GF-D8 (cell line): ENCODE data around the gene HNF1B.
"Not testable (repeated sequence)": the region's sequence is repeated elsewhere in the genome, so short reads cannot be mapped to it uniquely, and the experiment has no call there.

ENCODE experiments used
- DNase-seq: peaks from one replicate; lab custom pipeline; 2025; lab: John Stamatoyannopoulos, UW

The HNF1B gene

GRCh38 chr17:37702598-37702997 is 42.3 kb downstream of the HNF1B start:
- no peak for DNase-seq

- no peak for DNase-seq
Measured at GRCh38 chr17:37701496-37701898, 43.4 kb downstream of the HNF1B start.

DNA sequence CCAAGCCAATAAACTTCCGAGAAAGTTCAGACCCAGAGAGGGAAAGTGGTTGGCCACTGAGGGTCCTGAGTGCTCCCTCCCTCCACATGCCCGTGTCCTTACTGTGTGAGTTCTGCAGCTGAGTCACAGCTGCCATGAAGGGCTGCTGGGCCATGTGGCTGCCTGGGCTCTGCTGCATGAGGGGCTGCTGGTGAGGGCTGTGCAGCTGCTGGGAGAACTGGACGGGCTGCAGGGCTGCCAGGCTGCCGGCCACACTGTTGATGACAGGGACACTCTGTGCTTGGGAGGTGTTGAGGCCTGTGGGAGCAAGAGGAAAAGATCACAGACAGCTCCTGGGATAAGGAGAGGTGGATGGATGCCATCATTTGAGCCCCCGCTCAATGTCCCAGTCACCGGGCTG is 44.0 kb downstream of the HNF1B start:
- no peak for DNase-seq

DNA sequence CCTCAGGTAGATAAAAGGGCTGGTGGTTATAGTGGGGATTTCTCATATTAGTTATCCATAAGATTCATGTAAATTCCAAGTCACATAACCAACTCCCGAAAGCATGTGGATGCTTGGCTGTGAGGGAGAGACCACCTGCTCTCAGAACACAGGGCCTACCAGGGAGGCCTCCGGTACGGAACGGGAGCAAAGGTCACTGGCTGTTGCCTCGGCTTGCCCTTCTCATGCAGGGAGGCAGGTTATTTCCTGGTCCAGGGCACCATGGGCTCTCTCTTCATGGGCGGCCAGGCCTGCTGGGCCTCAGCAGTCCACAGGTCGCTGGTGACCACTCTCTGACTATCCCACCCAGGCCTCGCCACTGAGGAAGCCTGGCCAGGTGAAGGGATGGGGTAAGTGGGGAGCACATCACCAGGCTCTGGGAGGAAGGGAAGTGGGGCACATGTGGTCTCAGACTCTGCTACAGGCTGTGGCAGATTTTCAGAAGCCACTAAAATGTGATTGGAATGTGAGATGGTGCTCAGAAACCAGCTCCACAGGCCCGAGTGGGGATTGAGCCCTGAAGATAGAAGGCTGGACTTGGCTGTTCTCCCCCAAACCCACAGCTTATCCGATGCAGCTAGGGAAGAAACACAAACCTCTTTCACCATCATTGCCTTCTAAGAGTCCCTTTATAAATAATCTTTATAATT is 45.4 kb downstream of the HNF1B start:
- no peak for DNase-seq

GRCh38 chr17:37698911-37699255 is 46.0 kb downstream of the HNF1B start:
- no peak for DNase-seq

DNA sequence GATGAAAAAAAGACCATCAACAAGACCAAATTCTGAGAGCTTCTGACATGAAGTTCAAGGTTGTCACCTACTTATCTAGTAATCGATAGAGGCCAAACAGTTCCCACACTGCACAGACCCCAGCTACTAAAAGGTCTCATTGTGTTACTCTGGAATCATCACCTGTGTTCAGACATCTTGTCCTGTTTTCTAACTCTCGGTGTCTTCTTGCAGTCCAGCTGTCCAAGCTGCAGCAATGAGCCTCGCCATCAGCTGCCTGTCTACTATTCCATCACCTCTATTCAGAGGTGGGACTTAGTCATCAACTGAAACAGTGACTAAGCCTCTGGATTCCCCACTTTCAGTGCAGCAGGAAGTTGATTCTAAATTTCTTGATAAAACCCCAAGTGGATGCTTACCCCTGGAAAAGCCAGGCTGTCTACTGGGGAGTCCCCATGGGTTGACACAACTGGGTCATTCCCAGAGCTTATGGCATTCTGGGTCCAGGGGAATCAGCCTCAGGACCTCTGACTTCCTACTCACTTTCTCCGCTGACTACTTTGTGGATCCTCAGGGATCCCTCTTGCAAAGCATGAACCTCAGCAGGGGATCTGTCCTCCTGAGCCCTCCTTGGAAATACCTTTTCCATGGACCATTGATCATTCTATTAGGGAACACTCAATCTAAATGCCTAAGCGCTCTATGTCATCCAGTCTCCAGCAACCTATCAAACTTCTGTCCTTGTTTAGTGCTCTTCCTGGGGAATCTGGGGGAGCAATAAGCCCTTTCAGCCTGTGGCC is 46.5 kb downstream of the HNF1B start:
- no peak for DNase-seq

DNA sequence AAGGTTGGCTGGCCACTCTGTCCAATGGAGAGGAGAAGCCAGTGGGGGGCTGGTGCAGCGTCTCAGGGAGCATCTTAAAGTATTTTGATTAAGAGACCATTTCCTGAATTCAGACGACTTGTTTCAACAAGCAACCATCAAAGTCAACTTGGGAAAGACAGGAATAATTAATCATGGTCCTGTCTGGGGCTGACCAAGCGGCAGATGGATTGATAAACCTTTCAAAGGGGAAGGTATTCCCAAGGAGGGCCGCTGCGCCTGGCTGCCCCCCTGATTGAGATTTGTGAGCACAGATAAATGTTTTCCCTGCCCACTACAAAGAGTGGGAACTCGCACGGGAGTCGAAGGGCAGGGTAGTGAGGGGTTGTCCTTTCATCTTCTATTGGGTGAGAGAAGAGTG is 47.5 kb downstream of the HNF1B start:
- DNase-seq, result no peak

- DNase-seq, result no peak
Measured at GRCh38 chr17:37696366-37696765, 48.5 kb downstream of the HNF1B start.

DNA sequence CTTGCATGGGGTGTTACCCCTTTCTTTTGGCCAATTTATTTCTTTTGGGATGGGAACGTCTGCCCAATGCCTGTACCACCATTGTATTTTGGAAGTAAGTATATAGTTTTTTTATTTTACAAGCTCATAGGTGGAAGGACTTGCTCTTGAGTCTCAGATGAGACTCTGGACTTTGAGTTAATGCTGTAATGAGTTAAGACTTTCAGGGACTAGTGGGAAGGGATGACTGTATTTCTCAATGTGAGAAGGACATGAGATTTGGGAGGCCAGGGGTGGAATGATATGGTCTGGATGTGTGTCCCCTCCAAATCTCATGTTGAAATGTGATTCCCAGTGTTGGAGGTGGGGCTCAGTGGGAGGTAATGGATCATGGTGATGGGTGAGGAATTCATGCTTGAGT is 49.1 kb downstream of the HNF1B start:
- DNase-seq, result no peak

DNA sequence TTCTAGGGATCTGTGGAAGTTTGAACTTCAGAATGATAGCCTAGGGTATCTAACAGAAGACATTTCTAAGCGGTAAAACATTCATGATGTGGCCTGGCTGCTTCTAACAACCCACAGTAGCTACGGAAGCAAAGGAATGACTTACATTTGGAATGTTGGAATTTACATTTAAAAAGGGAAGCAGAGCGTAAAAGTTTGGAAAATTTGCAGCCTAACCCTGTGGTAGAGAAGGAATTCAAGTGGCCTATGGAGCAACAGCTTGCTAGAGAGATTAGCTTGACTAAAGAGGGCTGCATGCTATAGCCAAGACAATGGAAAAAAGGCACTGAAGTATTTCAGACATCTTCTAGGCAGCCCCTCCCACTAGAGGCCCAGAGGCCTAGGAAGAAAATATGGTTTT is 50.1 kb downstream of the HNF1B start:
- DNase-seq, result no peak

DNA sequence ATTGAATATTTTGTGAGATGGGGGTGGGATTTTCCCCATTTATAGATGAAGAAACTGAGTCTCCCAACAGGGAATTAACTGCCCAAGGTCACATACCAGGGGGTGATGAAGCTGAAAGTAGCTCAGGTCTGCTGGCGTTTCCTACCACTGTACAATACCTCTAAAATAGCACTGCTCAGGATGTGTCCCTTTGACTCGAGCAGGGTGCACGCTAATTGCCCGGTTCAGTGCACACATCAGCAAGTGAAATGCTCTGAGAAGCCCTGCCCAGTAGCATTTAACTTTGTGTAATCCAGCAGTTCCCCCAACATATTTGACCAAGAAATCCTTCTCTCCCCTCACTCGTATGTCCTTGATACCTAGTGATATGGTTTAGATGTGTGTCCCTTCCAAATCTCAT is 51.5 kb downstream of the HNF1B start:
- no peak for DNase-seq

DNA sequence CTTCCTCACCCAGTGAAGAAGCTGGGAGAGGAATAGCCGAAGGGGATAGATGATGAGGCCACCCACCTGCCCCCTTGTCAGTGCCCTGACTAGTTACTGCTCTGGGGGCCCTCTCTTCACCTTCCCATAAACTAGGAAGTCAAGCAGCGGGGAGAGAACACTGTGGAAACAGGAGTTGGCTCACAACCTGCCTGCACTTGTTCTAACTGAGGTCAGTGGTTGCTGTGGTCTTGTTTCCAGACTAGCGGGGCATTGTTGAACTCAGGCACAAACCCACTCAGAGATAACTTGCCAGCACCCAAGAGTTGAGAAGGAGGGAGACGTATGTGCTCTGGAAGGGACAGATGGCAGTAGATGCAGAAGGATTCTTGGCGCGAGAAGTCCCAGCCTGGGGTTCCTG is 53.1 kb downstream of the HNF1B start:
- no peak for DNase-seq

DNA sequence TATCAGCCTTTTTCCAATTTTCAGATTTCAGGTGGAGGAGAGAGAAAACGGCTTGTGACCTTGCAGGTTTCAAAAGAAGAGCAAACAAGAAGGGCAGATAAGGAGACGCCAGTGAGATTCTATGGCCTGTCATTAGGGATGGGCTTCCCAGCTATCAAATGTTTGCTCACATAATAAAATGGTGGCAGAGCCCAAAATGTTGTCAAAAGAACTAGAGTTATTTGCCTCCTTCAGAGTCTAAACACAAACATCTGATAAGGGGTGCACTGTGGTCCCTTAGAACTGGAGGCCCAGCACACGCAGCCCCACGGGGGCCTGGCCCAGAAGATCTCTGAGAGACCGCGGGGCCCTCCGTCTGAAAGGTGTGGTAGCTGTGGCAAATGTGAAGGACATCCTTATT is 55.5 kb downstream of the HNF1B start:
- DNase-seq, result no peak

DNA sequence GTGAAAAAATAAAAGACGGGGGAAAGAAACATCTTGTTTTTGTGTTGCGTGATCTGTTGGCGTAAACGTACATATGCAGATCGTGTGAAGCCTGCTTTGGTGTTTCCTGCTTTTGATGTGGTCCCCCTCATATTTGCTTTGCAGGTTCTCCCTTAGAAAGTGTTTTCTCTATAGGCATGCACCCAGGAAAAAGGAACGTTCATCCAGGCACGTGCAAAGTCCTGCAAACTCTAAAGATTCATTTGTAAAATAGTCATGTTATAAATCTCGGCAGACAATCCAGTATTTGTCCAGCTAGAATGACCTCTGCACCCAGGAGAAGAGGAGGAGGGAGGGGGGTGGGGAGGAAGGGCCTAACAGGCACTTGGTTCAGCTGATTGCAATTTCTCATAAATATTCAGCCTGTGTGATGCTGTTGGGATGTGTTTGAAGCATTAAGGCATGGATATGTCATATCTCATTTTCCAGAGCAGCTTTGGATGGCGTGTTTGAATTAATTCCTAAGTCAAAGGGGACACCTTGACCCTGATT is 61.3 kb downstream of the HNF1B start:
- no peak for DNase-seq

GRCh38 chr17:37682007-37682406 is 62.9 kb downstream of the HNF1B start:
- DNase-seq, result no peak

- not testable (repeated sequence) for DNase-seq
Measured at GRCh38 chr17:37679995-37680394, 64.9 kb downstream of the HNF1B start.

- DNase-seq, result no peak
Measured at GRCh38 chr17:37678036-37678435, 66.8 kb downstream of the HNF1B start.

- DNase-seq, result no peak
Measured at GRCh38 chr17:37677021-37677420, 67.8 kb downstream of the HNF1B start.

DNA sequence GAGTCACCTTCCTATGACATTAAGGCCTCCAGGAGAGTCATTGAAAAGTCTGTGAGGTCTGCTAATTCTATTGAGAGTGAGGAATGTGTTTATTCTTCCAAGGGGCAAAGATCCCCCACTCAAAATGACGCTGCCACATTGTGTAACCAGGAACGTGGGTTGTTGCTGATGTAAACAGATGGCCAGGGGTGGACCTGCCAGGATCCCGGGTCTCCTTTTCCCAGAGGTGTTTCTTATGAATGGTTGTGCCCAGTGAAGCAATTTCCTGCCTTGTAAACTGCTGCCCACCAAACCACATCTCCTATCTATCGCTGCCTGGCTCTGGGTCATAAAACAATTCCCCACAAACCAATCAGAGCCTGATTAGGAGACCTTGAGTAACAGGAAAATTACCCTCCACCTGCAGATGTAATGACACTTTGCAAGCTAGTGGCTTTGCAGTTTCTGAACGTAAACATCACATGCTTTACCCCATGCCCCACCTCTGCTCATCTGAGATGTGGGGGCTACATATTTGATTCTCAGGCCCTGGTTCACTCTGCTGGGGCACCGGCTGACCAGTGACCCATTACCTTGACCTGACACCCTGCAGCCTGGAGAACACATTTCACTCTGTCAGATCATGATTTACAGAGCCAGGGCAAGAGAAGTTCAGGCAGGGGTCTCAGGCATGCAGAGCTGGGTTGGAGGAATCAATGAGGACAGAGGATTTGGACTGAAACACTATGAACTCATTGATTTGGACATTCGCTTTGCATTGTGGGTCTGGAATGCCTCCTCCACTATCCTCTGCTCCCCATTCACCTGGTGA is 68.5 kb downstream of the HNF1B start:
- DNase-seq, result peak; percentile 95

DNA sequence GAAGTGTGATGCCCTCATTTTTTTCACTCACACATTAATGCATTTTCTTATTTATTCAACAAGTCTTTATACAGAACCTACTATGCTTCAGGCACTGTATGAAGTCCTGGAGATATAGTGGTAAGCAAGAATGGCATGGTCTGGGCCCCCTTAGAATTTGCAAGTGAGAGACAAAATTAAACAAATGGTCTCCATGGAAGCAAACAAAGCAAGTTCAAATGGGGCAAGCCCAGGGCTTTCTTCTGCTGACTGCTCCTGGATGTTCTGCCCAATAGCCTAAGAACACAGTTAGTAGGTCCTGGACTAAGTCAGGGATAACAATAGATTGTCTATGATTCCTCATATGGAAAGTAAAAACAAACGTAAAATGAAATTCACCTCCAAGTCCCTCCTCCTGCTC is 70.3 kb downstream of the HNF1B start:
- DNase-seq, result no peak

DNA sequence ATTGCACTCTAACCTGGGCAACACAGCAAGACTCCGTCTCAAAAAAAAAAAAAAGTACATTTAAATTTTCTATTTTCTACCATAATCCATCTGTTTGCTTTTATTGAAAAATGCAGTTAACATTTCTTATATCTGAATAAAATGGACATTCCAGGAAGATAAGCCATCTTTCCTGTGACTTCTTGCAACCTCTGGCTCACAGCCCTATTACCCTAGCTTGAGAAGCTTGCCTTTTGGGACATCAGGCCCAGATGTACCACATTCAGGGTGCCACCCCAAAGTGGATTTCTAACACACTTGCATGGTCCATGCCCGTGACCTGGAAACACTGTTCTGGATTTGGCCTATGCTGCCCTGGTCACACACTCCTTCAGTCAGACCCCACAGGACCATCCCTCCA is 71.5 kb downstream of the HNF1B start:
- no peak for DNase-seq

GRCh38 chr17:37672548-37673078 is 72.2 kb downstream of the HNF1B start:
- DNase-seq, result no peak
